ENCODE data around the gene GNAT3. TPM values are rescaled to one million over a fixed set of nuclear protein-coding genes. Genes with fewer than 3 reads are reported as not detected.

GNAT3 gene
- total RNA-seq, 1 donor from 2014 or later = not detected

- Histone ChIP-seq H3K27me3 (ENCODE audit: control insufficient read depth, insufficient read depth, low read length) (no peaks in the 10 kb centered on the region), H3K36me3 (ENCODE audit: control insufficient read depth, insufficient read depth, low read length) (no peaks in the 10 kb centered on the region), H3K4me3 (ENCODE audit: low read depth, low read length) (no peak overlapping the region)
- TF ChIP-seq, protein P1, sequence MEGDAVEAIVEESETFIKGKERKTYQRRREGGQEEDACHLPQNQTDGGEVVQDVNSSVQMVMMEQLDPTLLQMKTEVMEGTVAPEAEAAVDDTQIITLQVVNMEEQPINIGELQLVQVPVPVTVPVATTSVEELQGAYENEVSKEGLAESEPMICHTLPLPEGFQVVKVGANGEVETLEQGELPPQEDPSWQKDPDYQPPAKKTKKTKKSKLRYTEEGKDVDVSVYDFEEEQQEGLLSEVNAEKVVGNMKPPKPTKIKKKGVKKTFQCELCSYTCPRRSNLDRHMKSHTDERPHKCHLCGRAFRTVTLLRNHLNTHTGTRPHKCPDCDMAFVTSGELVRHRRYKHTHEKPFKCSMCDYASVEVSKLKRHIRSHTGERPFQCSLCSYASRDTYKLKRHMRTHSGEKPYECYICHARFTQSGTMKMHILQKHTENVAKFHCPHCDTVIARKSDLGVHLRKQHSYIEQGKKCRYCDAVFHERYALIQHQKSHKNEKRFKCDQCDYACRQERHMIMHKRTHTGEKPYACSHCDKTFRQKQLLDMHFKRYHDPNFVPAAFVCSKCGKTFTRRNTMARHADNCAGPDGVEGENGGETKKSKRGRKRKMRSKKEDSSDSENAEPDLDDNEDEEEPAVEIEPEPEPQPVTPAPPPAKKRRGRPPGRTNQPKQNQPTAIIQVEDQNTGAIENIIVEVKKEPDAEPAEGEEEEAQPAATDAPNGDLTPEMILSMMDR (IDR thresholded peaks at IDR 0.05; ENCODE audit: insufficient read depth, low read length, poor library complexity, severe bottlenecking) = no peak
- peak; percentile 58 for DNase-seq (ENCODE audit: low read depth)
Observed at GRCh38 chr7:80542398-80542797, 30.5 kb upstream of the GNAT3 start.

DNA sequence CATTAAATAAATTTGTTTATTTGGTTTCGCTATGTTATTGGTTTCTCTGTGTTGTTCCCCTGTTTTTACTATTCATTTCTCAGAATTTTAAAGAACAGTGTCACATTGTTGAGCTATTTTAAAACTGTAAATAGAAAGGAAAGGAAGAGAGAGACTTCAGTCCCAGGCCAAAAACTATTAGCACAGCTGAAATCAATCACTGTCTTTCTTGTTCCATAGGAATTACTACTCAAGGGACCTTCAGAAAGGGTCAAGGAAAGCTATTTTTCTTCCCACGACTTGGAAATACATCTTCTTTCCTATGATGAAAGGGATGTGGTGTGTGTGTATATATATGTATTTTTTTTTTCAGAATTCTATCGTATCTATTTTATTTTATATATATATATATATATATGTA lies 29.0 kb upstream of the GNAT3 start:
- TF ChIP-seq, protein P1 (IDR thresholded peaks at IDR 0.05; ENCODE audit: insufficient read depth, low read length, poor library complexity, severe bottlenecking) = no peak
- Histone ChIP-seq H3K4me3 (ENCODE audit: low read depth, low read length) (no peak overlapping the region), H3K36me3 (ENCODE audit: control insufficient read depth, insufficient read depth, low read length) (no peaks in the 10 kb centered on the region), H3K27me3 (ENCODE audit: control insufficient read depth, insufficient read depth, low read length) (no peaks in the 10 kb centered on the region)
- DNase-seq (ENCODE audit: low read depth) = no peak

DNA sequence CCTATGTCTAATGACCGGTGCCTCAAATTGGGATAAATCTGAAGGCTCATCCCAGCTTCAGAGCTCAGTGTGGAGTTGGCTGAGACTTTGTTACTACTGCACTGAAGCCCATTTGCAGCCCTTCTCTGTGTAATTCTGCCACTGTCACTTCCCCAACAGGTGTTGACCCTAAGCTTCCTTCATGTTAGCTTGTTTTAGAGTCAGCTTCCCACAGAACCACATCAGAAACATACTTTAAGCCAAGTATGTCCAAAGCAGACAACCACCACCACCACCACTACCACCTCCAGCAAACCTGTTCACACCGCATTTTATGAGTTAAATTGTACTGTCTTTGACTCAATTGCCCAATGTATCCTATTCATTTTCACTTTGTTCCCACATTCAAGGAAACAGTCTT lies 25.2 kb upstream of the GNAT3 start:
- TF ChIP-seq, protein P1 (IDR thresholded peaks at IDR 0.05; ENCODE audit: insufficient read depth, low read length, poor library complexity, severe bottlenecking) = no peak
- no peak for DNase-seq (ENCODE audit: low read depth)
- Histone ChIP-seq H3K27me3 (ENCODE audit: control insufficient read depth, insufficient read depth, low read length) (no peaks in the 10 kb centered on the region), H3K36me3 (ENCODE audit: control insufficient read depth, insufficient read depth, low read length) (no peaks in the 10 kb centered on the region), H3K4me3 (ENCODE audit: low read depth, low read length) (no peak overlapping the region)

- no peaks in the 10 kb centered on the region for H3K27me3 ChIP-seq (ENCODE audit: control insufficient read depth, insufficient read depth, low read length)
- H3K4me3 ChIP-seq (ENCODE audit: low read depth, low read length) = no peak overlapping the region
- TF ChIP-seq, protein P1 (IDR thresholded peaks at IDR 0.05; ENCODE audit: insufficient read depth, low read length, poor library complexity, severe bottlenecking) = no peak
- no peak for DNase-seq (ENCODE audit: low read depth)
- H3K36me3 ChIP-seq (ENCODE audit: control insufficient read depth, insufficient read depth, low read length) = no peaks in the 10 kb centered on the region
Observed at GRCh38 chr7:80536426-80536825, 24.6 kb upstream of the GNAT3 start.

DNA sequence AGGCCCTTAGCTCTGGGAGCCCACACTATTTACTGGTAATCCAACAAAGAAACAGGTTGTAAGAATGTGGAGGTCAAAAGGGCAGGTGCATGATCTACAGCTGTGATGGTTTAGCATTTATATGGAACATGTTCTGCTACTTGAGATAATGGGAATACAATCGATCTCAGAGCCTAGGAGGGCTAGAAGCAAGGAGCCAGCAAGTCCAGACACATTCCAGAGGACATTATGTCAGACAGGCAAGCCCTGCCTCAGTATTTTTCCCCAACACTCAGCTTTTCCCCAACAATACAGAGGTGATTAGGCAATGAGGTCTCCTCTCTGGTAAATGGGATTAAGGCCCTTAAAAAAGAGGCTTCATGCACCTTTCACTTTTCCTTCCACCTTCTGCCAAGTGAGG lies 21.4 kb upstream of the GNAT3 start:
- TF ChIP-seq, protein P1 (IDR thresholded peaks at IDR 0.05; ENCODE audit: insufficient read depth, low read length, poor library complexity, severe bottlenecking) = no peak
- Histone ChIP-seq H3K36me3 (ENCODE audit: control insufficient read depth, insufficient read depth, low read length) (no peaks in the 10 kb centered on the region), H3K27me3 (ENCODE audit: control insufficient read depth, insufficient read depth, low read length) (no peaks in the 10 kb centered on the region), H3K4me3 (ENCODE audit: low read depth, low read length) (no peak overlapping the region)
- no peak for DNase-seq (ENCODE audit: low read depth)

DNA sequence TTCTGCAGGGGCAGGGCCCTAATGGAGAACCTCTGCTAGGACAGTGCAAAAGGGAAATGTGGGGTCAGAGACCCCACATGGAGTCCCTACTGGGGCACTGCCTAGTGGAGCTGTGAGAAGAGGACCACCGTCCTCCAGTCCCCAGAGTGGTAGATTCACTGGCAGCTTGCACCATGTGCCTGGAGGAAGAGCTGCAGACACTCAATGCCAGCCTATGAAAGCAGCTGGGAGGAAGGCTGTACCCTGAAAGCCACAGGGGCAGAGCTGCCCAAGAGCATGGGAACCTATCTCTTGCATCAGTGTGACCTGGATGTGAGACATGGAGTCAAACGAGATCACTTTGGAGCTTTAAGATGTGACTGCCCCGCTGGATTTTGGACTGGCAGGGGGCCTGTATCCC lies 20.3 kb upstream of the GNAT3 start:
- TF ChIP-seq, protein P1 (IDR thresholded peaks at IDR 0.05; ENCODE audit: insufficient read depth, low read length, poor library complexity, severe bottlenecking) = no peak
- Histone ChIP-seq H3K4me3 (ENCODE audit: low read depth, low read length) (no peak overlapping the region), H3K36me3 (ENCODE audit: control insufficient read depth, insufficient read depth, low read length) (no peaks in the 10 kb centered on the region), H3K27me3 (ENCODE audit: control insufficient read depth, insufficient read depth, low read length) (no peaks in the 10 kb centered on the region)
- DNase-seq (ENCODE audit: low read depth) = no peak

Data from kidney epithelial cell (primary cell).